Measurements from ENCODE around the gene STOX1.

DNA sequence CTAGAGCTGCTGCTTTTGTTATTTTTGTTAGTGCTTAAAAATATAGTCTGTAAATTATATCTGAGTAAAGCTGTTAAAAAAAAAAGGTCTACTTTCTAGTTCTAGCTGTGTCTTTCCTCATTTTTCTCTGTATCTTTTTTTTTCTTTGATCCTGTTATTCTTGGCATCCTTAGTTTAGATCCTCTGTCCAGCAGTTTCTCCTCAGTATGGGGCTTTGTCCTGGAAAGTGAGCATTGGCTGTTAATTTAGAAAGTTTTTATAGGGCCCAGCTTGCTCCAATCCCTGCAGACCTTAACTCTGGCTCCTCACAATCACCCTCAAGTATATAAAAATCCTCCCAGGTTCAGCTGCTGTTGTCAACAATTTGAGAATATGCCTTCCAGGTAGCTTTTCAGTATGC lies 97.3 kb downstream of the STOX1 start:
- no peak for TF ChIP-seq EZH2phosphoT487 (IDR thresholded peaks at IDR 0.05)
- TF ChIP-seq, protein P1, sequence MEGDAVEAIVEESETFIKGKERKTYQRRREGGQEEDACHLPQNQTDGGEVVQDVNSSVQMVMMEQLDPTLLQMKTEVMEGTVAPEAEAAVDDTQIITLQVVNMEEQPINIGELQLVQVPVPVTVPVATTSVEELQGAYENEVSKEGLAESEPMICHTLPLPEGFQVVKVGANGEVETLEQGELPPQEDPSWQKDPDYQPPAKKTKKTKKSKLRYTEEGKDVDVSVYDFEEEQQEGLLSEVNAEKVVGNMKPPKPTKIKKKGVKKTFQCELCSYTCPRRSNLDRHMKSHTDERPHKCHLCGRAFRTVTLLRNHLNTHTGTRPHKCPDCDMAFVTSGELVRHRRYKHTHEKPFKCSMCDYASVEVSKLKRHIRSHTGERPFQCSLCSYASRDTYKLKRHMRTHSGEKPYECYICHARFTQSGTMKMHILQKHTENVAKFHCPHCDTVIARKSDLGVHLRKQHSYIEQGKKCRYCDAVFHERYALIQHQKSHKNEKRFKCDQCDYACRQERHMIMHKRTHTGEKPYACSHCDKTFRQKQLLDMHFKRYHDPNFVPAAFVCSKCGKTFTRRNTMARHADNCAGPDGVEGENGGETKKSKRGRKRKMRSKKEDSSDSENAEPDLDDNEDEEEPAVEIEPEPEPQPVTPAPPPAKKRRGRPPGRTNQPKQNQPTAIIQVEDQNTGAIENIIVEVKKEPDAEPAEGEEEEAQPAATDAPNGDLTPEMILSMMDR (IDR thresholded peaks at IDR 0.05) = no peak
- no peak for TF ChIP-seq EZH2 (IDR thresholded peaks at IDR 0.05)
